DND-41 (cell line): ENCODE data around the gene KHK.

ENCODE experiments used
- ATAC-seq: fragments of 200-7000 bp; cut with Tn5 transposase; 3 replicates; pipeline ENCODE4 v1.9.1; 2021; ENCODE audit warnings: low read depth; ENCODE audit not compliant: insufficient read depth
- DNase-seq: peaks from one replicate; pipeline ENCODE4 v3.0.0-alpha.2; 2020
- H2AFZ ChIP-seq: 2 replicates; pipeline ENCODE4 v1.6.0; 2012; ENCODE audit warnings: low read depth, low read length
- H3K27ac ChIP-seq: 2 replicates; pipeline ENCODE4 v1.5.1; 2012; ENCODE audit warnings: low read length, inconsistent platforms
- H3K27me3 ChIP-seq: fragments of 200-600 bp; sonication (generic); 2 replicates; pipeline ENCODE4 v1.6.0; 2012; ENCODE audit warnings: low read length, mild to moderate bottlenecking, inconsistent platforms; ENCODE audit not compliant: insufficient read depth, poor library complexity
- H3K36me3 ChIP-seq: 2 replicates; pipeline ENCODE4 v1.5.1; 2012; ENCODE audit warnings: low read length, inconsistent platforms; ENCODE audit not compliant: insufficient read depth
- H3K4me1 ChIP-seq: 2 replicates; pipeline ENCODE4 v1.5.1; 2012; ENCODE audit warnings: mild to moderate bottlenecking, low read length; ENCODE audit not compliant: insufficient read depth
- H3K4me2 ChIP-seq: 2 replicates; pipeline ENCODE4 v1.6.0; 2012; ENCODE audit warnings: mild to moderate bottlenecking, moderate library complexity, low read length, inconsistent platforms; ENCODE audit not compliant: insufficient read depth
- H3K4me3 ChIP-seq, 2 experiments: fragments of 200-600 bp in 1 of 2; shearing (Covaris generic) in 1 of 2; 2 replicates each; pipeline ENCODE4 v1.5.1; 2012 to 2016; ENCODE audit warnings: inconsistent platforms in 2 of 2, low read length in 2 of 2, mild to moderate bottlenecking in 2 of 2, low read depth in 1 of 2, moderate library complexity in 1 of 2
- H3K79me2 ChIP-seq: 2 replicates; pipeline ENCODE4 v1.6.0; 2012; ENCODE audit warnings: low read length, inconsistent platforms; ENCODE audit not compliant: insufficient read depth
- H3K9ac ChIP-seq: 2 replicates; pipeline ENCODE4 v1.6.0; 2012; ENCODE audit warnings: low read depth, mild to moderate bottlenecking, inconsistent platforms, low read length, moderate library complexity
- H3K9me3 ChIP-seq: 2 replicates; pipeline ENCODE4 v1.5.1; 2012; ENCODE audit warnings: low read length, moderate library complexity, mild to moderate bottlenecking, inconsistent platforms; ENCODE audit not compliant: insufficient read depth, severe bottlenecking
- H4K20me1 ChIP-seq: 2 replicates; pipeline ENCODE4 v1.6.0; 2012; ENCODE audit warnings: low read length; ENCODE audit not compliant: insufficient read depth
- EZH2 ChIP-seq: IDR thresholded peaks from 3 replicates; pipeline ENCODE4 v1.6.1; 2012; ENCODE audit warnings: borderline replicate concordance, low read depth, mild to moderate bottlenecking, moderate library complexity, low read length, inconsistent platforms; ENCODE audit not compliant: severe bottlenecking
- TF ChIP-seq, protein P1 (sequence below): IDR thresholded peaks from 2 replicates; pipeline ENCODE4 v1.5.1; 2012; ENCODE audit warnings: borderline replicate concordance, low read length, moderate library complexity, mild to moderate bottlenecking; ENCODE audit not compliant: poor library complexity, severe bottlenecking; ENCODE audit errors: extremely low read depth

The KHK gene

DNA sequence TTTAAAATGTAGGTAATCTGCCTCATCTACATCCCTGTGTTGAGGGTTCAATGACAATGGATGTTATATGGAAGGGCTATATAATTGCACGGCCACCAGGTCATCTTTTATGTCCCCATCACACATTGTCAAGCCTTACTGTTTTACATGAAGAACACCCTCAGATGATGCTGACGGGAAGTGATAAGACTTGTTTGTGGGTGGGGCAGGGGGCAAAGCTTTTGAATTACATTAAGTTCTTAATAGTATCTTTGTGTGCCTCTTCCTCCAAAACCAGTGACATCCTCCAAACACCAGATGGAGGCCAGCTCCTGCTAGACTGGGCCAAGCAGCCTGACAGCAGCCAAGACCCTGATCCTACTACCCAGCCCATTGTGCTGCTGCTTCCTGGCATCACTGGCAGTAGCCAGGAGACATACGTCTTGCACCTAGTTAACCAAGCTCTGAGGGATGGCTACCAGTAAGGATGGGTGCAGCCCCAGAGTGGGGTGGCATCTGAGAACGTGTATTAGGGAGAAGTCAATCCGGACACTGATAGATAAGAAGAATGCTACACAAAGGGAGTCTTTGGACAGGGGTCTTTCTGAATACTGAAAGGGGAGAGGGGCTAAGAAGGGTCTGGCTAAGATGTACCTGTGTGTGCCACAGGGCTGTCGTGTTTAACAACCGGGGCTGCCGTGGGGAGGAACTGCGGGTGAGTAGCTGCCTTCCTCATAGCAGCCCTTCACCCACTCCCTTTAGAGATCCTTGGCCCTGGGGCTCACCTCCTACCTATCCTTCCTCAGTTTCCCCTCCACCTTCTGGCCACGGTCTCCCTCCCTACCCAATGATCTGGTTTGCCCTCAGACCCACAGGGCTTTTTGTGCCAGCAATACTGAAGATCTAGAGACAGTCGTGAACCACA lies 42.3 kb downstream of the KHK start:
- Histone ChIP-seq H2AFZ (no peak overlapping the region), H4K20me1 (peaks cover 37% of the 10 kb centered on the region), H3K9ac (no peak overlapping the region), H3K4me3 (no peak overlapping the region), H3K9me3 (no peaks in the 10 kb centered on the region), H3K79me2 (peaks cover 20% of the 10 kb centered on the region), H3K27ac (no peak overlapping the region), H3K4me1 (peaks cover 19% of the 10 kb centered on the region), H3K36me3 (peaks cover 34% of the 10 kb centered on the region), H3K4me2 (no peak overlapping the region), H3K27me3 (no peaks in the 10 kb centered on the region)
- TF ChIP-seq, protein P1, sequence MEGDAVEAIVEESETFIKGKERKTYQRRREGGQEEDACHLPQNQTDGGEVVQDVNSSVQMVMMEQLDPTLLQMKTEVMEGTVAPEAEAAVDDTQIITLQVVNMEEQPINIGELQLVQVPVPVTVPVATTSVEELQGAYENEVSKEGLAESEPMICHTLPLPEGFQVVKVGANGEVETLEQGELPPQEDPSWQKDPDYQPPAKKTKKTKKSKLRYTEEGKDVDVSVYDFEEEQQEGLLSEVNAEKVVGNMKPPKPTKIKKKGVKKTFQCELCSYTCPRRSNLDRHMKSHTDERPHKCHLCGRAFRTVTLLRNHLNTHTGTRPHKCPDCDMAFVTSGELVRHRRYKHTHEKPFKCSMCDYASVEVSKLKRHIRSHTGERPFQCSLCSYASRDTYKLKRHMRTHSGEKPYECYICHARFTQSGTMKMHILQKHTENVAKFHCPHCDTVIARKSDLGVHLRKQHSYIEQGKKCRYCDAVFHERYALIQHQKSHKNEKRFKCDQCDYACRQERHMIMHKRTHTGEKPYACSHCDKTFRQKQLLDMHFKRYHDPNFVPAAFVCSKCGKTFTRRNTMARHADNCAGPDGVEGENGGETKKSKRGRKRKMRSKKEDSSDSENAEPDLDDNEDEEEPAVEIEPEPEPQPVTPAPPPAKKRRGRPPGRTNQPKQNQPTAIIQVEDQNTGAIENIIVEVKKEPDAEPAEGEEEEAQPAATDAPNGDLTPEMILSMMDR = no peak
- no peak for TF ChIP-seq EZH2
- ATAC-seq (0 out of 3 replicates have a peak, but pooled peaks have one; percentile 5), DNase-seq (no peak)

DNA sequence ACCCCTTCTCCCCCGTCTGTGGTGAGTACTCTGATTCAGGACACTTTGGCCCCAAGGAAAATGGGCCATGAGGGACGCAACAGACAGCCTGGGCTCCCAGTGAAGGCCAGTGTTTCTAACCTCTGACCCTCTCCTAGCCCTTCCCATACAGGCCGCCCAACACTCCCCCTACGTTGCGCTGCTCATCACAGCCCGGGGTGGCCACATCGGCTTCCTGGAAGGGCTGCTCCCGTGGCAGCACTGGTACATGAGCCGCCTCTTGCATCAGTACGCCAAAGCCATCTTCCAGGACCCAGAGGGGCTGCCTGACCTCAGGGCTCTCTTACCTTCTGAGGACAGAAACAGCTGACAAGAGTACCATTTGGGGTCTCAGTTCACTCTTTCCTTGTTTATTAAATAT lies 43.8 kb downstream of the KHK start:
- Histone ChIP-seq H3K27me3 (no peaks in the 10 kb centered on the region), H3K9me3 (no peaks in the 10 kb centered on the region), H3K79me2 (peaks cover 25% of the 10 kb centered on the region), H3K4me2 (no peak overlapping the region), H3K4me1 (peaks cover 28% of the 10 kb centered on the region), H2AFZ (no peak overlapping the region), H4K20me1 (peaks cover 37% of the 10 kb centered on the region), H3K36me3 (peaks cover 34% of the 10 kb centered on the region), H3K9ac (no peak overlapping the region), H3K4me3 (no peak overlapping the region), H3K27ac (no peak overlapping the region)
- no peak for DNase-seq
- TF ChIP-seq, protein P1 = no peak
- TF ChIP-seq EZH2 = no peak
- ATAC-seq = no peak

DNA sequence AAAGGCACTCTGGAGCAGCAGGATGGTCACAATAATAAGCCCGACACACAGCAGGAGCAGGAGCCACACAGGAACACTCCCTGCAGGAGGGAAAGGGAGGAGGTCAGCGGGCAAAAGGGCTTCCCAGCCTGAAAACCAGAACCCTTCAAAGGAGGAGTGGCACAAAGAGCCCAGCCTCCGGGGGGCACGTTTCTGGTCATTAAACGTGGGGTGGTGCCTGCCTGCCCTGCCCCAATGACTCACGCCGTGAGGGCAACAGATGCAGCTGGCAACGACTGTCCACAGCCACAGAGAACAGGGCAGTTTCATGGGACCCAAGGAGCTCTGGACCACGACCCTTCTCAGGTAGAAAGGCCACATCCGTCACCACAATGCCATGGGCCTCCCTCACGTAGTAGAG lies 44.9 kb downstream of the KHK start:
- Histone ChIP-seq H3K27me3 (no peaks in the 10 kb centered on the region), H3K27ac (no peak overlapping the region), H3K9me3 (no peaks in the 10 kb centered on the region), H3K36me3 (peaks cover 34% of the 10 kb centered on the region), H4K20me1 (peaks cover 37% of the 10 kb centered on the region), H3K79me2 (peaks cover 25% of the 10 kb centered on the region), H3K4me1 (peaks cover 28% of the 10 kb centered on the region), H3K9ac (no peak overlapping the region), H2AFZ (no peak overlapping the region), H3K4me3 (no peak overlapping the region), H3K4me2 (no peak overlapping the region)
- ATAC-seq = no peak
- no peak for DNase-seq
- TF ChIP-seq, protein P1 = no peak
- TF ChIP-seq EZH2 = no peak
